GM12874 (cell line): ENCODE results near the gene CCNJL.

Source experiments
- TF ChIP-seq, protein P1 (sequence below): IDR thresholded peaks from 2 replicates; pipeline ENCODE4 v1.5.1; 2011; ENCODE audit warnings: low read depth, mild to moderate bottlenecking, control low read depth, low read length, moderate library complexity; ENCODE audit not compliant: insufficient read depth

Gene CCNJL

DNA sequence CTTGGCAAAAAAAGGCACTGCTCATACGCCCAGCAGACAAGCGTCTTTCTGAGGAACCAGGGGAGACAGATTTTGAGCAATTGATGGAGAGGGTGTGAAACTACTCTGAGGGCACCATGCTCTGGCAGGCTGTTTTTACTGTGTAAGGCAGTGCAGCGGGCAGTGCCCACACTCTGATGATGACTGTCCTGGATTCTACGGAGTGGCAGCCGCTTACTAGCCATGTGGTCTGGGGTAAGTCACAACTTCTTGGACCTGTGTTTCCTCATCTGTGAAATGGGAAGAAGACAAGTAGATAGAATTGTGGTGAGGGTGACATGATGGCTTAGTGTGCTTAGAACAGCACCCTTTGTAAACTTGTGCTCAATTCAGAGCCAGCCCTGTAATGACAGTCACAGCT lies 44.2 kb downstream of the CCNJL start:
- TF ChIP-seq, protein P1, sequence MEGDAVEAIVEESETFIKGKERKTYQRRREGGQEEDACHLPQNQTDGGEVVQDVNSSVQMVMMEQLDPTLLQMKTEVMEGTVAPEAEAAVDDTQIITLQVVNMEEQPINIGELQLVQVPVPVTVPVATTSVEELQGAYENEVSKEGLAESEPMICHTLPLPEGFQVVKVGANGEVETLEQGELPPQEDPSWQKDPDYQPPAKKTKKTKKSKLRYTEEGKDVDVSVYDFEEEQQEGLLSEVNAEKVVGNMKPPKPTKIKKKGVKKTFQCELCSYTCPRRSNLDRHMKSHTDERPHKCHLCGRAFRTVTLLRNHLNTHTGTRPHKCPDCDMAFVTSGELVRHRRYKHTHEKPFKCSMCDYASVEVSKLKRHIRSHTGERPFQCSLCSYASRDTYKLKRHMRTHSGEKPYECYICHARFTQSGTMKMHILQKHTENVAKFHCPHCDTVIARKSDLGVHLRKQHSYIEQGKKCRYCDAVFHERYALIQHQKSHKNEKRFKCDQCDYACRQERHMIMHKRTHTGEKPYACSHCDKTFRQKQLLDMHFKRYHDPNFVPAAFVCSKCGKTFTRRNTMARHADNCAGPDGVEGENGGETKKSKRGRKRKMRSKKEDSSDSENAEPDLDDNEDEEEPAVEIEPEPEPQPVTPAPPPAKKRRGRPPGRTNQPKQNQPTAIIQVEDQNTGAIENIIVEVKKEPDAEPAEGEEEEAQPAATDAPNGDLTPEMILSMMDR: no peak

DNA sequence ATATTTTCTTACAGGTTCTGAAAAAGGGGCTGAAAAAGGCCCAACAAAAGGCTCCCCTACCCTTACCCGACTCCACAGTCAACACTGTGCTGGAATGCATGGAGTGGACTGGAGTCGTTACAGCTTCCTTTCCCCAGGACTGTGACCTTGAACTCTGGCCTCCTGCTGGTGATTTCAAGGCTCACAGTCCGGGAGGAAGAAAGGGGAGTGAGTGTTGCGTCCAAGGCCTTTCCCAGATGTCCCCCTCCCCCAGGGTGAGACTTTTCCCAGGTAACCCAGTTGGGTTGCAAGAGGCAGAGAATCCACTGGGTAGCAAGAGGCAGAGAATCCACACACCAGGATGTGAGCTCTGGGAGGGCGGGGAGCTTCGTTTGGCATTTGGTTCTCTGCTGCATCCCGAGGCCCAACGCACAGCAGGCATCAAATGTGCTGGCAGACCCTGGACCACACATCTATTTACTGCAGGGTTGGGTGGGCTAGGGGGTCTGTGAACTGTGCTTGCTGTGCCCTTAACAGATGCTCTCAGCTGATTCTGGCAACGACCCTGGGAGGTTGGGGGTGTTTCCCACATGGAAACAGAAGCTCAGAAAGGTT lies 45.5 kb downstream of the CCNJL start:
- TF ChIP-seq, protein P1: no peak

DNA sequence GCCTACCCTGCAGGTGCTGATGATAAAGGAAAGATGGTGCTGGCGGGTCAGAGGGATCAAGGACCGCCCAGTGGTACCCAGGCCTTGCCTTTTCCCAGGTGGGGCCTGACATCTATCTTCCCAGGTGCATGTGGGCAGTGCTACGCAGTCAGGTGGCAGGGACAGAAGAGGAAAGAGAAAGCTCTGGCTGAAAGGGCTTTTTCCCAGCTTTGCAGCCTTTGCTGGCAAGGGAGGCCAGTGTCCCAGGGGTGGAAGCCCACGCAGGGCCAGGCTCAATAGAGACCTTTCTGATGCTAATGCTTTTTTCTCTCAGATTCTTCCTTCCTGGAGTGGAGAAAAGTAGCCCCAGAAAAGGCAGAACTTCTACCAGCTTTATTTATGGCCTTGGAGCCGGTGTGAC lies 46.3 kb downstream of the CCNJL start:
- TF ChIP-seq, protein P1: no peak

DNA sequence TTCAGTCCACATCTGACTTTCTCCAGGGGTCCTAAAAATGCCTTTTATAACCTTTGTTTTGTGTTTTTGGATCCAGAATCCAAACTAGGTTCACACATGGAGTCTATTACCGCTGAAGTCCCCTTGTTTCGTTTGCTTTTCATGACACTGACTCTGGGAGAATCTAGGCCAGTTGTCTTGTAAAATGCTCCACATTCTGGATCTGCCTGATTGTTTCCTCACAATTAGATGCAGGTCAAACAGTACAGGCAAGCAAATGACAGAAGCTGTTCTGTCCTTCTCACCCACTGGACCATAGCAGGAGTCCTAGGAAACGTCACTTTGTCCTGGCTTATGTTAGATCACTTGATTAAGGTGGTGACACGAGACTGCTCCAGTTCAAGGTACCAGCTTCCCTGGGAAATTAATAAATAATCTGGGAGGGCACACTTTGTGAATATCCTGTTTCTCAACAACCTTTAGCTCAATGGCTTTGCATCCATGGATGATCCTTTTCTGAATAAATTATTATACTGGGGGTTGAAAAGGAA lies 49.0 kb downstream of the CCNJL start:
- TF ChIP-seq, protein P1: no peak

- TF ChIP-seq, protein P1: no peak
Measured at GRCh38 chr5:160262151-160263074, 50.0 kb downstream of the CCNJL start.

DNA sequence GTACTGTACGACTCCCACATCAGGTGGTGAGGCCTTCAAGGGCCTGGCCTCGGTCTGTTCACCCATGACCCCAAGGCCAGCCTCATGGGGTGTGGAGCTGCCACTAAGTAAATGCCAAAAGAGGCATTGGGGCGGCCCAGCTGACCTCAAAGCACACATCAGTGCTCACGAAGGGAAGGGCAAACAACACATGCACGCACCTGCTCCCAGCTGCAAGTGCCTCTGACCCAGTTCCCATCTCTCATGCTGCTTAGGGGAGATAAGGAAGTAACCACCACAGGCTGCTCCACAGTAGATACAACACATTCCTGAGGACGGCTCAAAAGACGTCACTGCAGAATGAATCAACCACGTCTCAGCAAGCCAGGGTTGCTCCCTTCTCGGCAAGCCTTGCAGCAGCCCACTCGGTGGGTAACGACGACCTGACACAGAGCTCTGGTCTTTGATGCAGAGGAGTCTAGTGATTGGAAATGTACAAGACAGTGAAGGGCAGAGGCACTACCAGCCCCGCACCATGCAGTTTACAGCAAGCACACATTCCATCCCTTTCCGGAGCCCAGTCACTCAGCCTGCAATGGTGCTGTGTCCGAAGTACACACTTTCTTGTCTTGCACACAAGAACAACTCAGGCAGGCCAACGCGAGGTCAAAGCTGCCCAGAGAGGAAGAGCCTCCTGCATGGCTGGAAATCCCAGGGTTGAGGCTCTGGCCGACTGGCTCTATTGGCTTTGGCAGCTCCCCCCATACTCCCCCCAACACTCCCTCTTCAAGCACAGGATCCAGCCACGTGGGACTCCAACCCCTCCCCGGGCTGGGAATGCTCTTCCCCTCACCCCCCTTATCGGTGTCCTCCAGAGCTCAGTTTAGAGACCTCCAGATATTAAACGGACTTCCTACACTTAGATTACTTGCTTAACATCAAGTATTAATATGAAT lies 51.2 kb downstream of the CCNJL start:
- TF ChIP-seq, protein P1: no peak
